Activated CD4-positive, alpha-beta T cell treated with anti-CD3 and anti-CD28 coated beads, Interleukin-2, amount 10 ng/mL, durations not matched to agents 7 days and 5 days (primary cell): ENCODE measurements around the gene TMEM191C. TPM values are rescaled to one million over a fixed set of nuclear protein-coding genes. Genes with fewer than 3 reads are reported as not detected.
"Not testable (repeated sequence)": the region's sequence is repeated elsewhere in the genome, so short reads cannot be mapped to it uniquely, and the experiment has no call there.

ENCODE experiments used
- CTCF ChIA-PET: fragments of 350-600 bp; sonication (Branson Sonifier 250); formaldehyde crosslinking; loops from one replicate; lab custom pipeline; 2021; ENCODE audit warnings: antibody characterized with exemption; lab: Charles Lee
- POLR2A ChIA-PET: fragments of 350-600 bp; sonication (Branson Sonifier 250); formaldehyde crosslinking; loops from one replicate; lab custom pipeline; 2021; ENCODE audit warnings: antibody characterized with exemption; lab: Charles Lee
- DNase-seq: peaks from one replicate; pipeline ENCODE4 v3.0.0-alpha.2; 2020
- H3K27ac Mint-ChIP-seq: one replicate; pipeline ENCODE4 v1.8.0; 2021; ENCODE audit warnings: mild to moderate bottlenecking, moderate library complexity, mixed read lengths
- H3K27me3 Mint-ChIP-seq: one replicate; pipeline ENCODE4 v1.8.0; 2021; ENCODE audit warnings: mixed read lengths
- H3K36me3 Mint-ChIP-seq: one replicate; pipeline ENCODE4 v1.8.0; 2021; ENCODE audit warnings: low read depth, mixed read lengths
- H3K4me1 Mint-ChIP-seq: one replicate; pipeline ENCODE4 v1.8.0; 2021; ENCODE audit warnings: mixed read lengths
- H3K4me3 Mint-ChIP-seq: one replicate; pipeline ENCODE4 v1.8.0; 2021; ENCODE audit warnings: mild to moderate bottlenecking, moderate library complexity, mixed read lengths
- H3K9me3 Mint-ChIP-seq: one replicate; pipeline ENCODE4 v1.8.0; 2021; ENCODE audit warnings: mixed read lengths
- total RNA-seq, 2 experiments: library from RNA; stranded (reverse); gene quantifications; one replicate each; pipeline ENCODE4 v1.2.3, GENCODE V29; 2021

Gene TMEM191C
- total RNA-seq, 2 experiments from 2014 or later: 1.4 to 2.0 TPM

GRCh38 chr22:21515234-21515633 is 48.0 kb downstream of the TMEM191C start:
- H3K4me1 Mint-ChIP-seq, CTCF ChIA-PET, POLR2A ChIA-PET: not testable (repeated sequence)

DNA sequence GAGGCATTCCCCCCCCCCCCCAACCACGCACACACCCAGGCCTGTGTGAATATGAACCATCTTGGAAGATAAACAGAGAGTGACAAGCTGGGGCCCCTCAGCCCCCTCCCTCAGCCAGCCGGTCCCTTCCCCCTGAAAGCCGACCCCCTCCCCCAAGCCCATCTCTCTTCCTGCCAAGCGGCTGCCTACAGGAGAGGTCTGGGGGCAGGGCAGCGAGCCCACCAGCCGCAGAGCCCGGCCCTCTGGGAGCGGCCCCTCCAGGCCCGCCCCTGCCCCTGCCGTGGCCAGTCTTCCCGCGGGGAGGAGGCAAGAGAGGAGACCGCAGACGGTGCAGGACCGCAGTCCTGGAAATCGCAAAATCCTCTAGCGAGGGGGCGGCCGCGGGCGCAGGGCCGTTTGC is 49.3 kb downstream of the TMEM191C start:
- H3K27ac Mint-ChIP-seq, POLR2A ChIA-PET, DNase-seq, H3K27me3 Mint-ChIP-seq, CTCF ChIA-PET, H3K36me3 Mint-ChIP-seq, H3K9me3 Mint-ChIP-seq, H3K4me1 Mint-ChIP-seq, H3K4me3 Mint-ChIP-seq: not testable (repeated sequence)

More at GRCh38 chr22:21515234-21515633, 48.0 kb downstream of the TMEM191C start:
- not testable (repeated sequence) for DNase-seq, H3K4me3 Mint-ChIP-seq, H3K36me3 Mint-ChIP-seq, H3K27me3 Mint-ChIP-seq, H3K9me3 Mint-ChIP-seq, H3K27ac Mint-ChIP-seq

DNA sequence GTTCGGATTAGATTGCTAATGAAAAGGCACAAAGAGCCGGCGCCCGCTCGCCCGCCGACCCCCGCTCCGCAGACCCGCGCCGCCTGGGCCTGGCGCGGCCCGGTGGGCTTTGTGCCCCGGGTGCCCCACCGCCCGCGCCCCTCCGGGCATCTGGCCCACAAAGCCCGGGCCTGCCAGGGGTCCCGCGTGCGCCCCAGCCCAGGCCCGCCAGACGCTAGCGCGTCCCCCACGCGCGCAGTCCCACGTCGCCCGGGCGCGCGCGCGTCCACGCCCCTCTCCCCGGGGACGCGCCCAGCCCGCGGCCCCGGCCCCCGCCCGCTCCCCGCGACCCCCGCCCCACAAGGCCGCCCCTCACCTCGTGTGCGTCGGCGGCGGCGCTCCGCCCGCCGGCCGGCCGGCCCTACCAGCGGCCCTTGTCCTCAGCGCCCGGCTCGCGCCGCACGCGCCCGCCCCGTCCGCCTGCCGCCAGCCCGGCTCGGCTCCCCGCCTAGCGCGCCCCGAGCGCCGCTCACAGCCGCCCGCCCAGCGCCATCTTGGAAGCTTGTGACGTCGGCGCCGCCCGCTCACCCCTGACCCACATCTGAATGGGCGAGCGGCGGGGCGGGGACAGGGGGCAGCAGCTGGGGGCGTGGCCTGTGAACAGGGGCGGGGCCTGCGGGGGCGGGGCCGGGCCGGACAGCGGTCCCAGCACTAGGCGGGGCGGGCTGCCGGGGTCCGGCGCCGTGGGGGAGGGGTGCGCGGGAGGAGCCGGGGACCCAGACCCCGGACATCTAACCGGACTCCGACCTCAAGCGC is 50.0 kb downstream of the TMEM191C start:
- H3K4me1 Mint-ChIP-seq, H3K4me3 Mint-ChIP-seq, POLR2A ChIA-PET, H3K36me3 Mint-ChIP-seq, CTCF ChIA-PET, DNase-seq, H3K27me3 Mint-ChIP-seq, H3K27ac Mint-ChIP-seq, H3K9me3 Mint-ChIP-seq: not testable (repeated sequence)

Other genes starting within 250 kb of the TMEM191C start
- gene RIMBP3B, start 83.6 kb upstream of the TMEM191C start, total RNA-seq: 1 to 10 TPM in 1 of 2 experiments, under 1 TPM in 1; 0.84 to 1.1 TPM
- gene HIC2, start 50.0 kb upstream of the TMEM191C start, total RNA-seq: 1 to 10 TPM; 5.1 to 5.5 TPM
- gene RIMBP3C, start 84.1 kb downstream of the TMEM191C start, total RNA-seq: under 1 TPM in 1 of 2 experiments, not detected in 1; 0.92 TPM
- 10 to 100 TPM; 64.6 to 79.1 TPM for gene UBE2L3, start 100.3 kb downstream of the TMEM191C start, total RNA-seq
- 10 to 100 TPM; 30.3 to 39.9 TPM for gene YDJC, start 162.6 kb downstream of the TMEM191C start, total RNA-seq
- gene CCDC116, start 165.4 kb downstream of the TMEM191C start, total RNA-seq: under 1 TPM; 0.42 to 0.97 TPM
- 10 to 100 TPM; 39.7 to 59.4 TPM for gene SDF2L1, start 174.9 kb downstream of the TMEM191C start, total RNA-seq
- 10 to 100 TPM; 75.9 to 82.7 TPM for gene PPIL2, start 198.6 kb downstream of the TMEM191C start, total RNA-seq